SIG-M5 treated with dmso at 0.1 percent for 504 hours (cell line): ENCODE results near the gene CAMKK1.

Experiments
- DNase-seq: peaks from one replicate; lab custom pipeline; 2025; ENCODE audit not compliant: unreplicated experiment; lab: John Stamatoyannopoulos, UW

Gene CAMKK1

GRCh38 chr17:3814361-3814760 is 78.5 kb downstream of the CAMKK1 start:
- no peak for DNase-seq

- DNase-seq: no peak
Observed at GRCh38 chr17:3813171-3813570, 79.7 kb downstream of the CAMKK1 start.

- no peak for DNase-seq
Observed at GRCh38 chr17:3812771-3813170, 80.1 kb downstream of the CAMKK1 start.

- DNase-seq: no peak
Observed at GRCh38 chr17:3812284-3812683, 80.6 kb downstream of the CAMKK1 start.
